Sigmoid colon (tissue), 4 donors: ENCODE data around the gene CCNQ.

Experiments
- CTCF ChIP-seq, 4 experiments: fragments of 450-650 bp in 3 of 4; fragments of 200-600 bp in 1 of 4; IDR thresholded peaks; one replicate each; pipeline ENCODE4 v1.5.1; 2016 to 2019; ENCODE audit warnings: antibody characterized with exemption in 4 of 4, mild to moderate bottlenecking in 3 of 4, moderate library complexity in 2 of 4
- EP300 ChIP-seq, 4 donors: sonication (generic); formaldehyde crosslinking; IDR thresholded peaks; one replicate each; pipeline ENCODE4 v1.6.1; 2017; ENCODE audit warnings: antibody characterized with exemption in 4 of 4
- POLR2A ChIP-seq, 2 donors: fragments of 450-650 bp; IDR thresholded peaks; one replicate each; pipeline ENCODE4 v1.6.1; 2016; ENCODE audit warnings: antibody characterized with exemption in 2 of 2, mild to moderate bottlenecking in 2 of 2, moderate library complexity in 2 of 2

DNA sequence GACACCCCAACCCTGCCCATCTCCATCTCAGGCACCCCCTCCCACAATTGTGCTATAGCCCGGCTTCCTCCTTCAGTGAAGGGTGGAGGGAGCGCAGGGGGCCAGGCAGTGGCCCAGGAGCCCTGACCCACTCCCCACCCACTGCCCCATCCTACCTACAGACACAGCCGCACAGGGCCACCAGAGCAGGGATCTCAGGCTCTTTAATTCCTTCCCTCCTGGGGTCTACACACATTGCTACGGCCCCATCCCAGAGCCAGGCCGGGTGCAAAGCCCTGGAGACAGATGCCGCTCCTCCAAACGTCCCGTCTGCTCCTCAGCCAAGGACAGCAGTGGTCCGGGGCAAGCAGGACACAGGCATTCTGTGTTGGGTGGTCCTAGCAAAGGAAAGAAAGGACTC, 35.3 kb upstream of the CCNQ start:
- TF ChIP-seq CTCF (IDR thresholded peaks at IDR 0.05) (no peak), POLR2A (IDR thresholded peaks at IDR 0.05) (no peak), EP300 (IDR thresholded peaks at IDR 0.05) (no peak)
